Keratinocyte (primary cell): Measurements from ENCODE around the gene PPP1R3E.

Source experiments
- EZH2 ChIP-seq: IDR thresholded peaks from one replicate; pipeline ENCODE4 v1.6.1; 2012; ENCODE audit warnings: inconsistent platforms, mild to moderate bottlenecking, low read length, moderate library complexity
- TF ChIP-seq, protein P1 (sequence below), 3 experiments: IDR thresholded peaks in 1 of 3; conservative IDR thresholded peaks in 1 of 3; optimal IDR thresholded peaks in 1 of 3; 2 replicates in 2 of 3; 3 replicates in 1 of 3; pipeline versions ENCODE3 to v1.5.1; 2011; ENCODE audit warnings: low read length in 3 of 3, mild to moderate bottlenecking in 3 of 3, moderate library complexity in 2 of 3, control low read depth in 1 of 3, inconsistent platforms in 1 of 3; ENCODE audit not compliant: insufficient read depth in 2 of 3; ENCODE audit errors: extremely low read depth in 1 of 3

DNA sequence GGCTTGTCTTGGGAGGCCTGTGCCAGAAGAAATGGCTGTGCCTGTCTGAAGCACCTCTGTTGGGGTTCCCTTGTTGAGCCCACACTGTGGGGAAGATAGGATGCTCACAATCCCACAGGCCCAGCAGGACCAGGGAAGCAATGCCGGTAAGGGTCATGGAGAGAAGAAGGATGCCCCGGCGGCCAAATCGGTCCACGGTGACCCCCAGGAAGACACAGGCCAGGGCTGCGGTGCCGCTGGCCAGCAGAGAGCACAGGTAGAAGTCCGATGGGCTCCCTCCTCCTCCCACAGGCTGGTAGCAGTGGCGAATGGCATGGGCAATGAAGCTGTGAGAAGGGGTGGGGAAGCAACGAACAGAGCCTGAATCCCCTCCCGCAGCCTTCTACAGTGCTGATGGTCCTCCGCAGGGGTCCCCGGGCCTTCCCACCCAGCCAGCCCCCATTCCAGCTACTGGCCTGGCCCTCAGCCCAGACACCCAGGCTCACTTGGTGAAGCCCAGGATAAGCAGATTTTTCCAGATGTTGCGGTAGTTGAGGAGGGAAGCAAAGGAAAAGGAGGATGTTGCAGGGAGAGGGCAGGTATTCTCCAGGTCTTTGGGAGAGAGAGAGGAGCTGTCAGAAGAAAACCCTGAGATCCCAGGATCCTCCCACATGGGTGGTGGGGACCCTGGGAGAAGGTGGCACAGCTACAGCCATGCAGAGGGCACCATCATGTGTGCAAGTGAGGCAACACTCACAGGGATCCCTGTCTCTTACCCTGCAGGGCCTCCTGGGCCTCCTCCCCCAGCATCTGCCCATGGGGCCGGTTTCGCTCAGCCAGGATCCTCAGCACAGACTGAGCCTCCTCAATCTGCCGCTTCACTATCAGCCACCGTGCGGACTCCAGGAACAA, 45.0 kb upstream of the PPP1R3E start:
- TF ChIP-seq, protein P1, sequence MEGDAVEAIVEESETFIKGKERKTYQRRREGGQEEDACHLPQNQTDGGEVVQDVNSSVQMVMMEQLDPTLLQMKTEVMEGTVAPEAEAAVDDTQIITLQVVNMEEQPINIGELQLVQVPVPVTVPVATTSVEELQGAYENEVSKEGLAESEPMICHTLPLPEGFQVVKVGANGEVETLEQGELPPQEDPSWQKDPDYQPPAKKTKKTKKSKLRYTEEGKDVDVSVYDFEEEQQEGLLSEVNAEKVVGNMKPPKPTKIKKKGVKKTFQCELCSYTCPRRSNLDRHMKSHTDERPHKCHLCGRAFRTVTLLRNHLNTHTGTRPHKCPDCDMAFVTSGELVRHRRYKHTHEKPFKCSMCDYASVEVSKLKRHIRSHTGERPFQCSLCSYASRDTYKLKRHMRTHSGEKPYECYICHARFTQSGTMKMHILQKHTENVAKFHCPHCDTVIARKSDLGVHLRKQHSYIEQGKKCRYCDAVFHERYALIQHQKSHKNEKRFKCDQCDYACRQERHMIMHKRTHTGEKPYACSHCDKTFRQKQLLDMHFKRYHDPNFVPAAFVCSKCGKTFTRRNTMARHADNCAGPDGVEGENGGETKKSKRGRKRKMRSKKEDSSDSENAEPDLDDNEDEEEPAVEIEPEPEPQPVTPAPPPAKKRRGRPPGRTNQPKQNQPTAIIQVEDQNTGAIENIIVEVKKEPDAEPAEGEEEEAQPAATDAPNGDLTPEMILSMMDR (optimal IDR thresholded peaks at IDR 0.05 in 1 of 3, IDR thresholded peaks at IDR 0.05 in 1 of 3, conservative IDR thresholded peaks at IDR 0.05 in 1 of 3; ENCODE audit: extremely low read depth in 1 of 3, insufficient read depth in 2 of 3, low read length in 3 of 3) = no peak
- no peak for TF ChIP-seq EZH2
